Stimulated activated CD8-positive, alpha-beta memory T cell treated with anti-CD3 and anti-CD28 coated beads, Interleukin-7, amount 100 ng/mL, for 48 hours (primary cell): ENCODE data around the gene S1PR1.
"Not testable (repeated sequence)": the region's sequence is repeated elsewhere in the genome, so short reads cannot be mapped to it uniquely, and the experiment has no call there.

Source experiments
- DNase-seq, 2 donors: peaks; one replicate each; pipeline ENCODE4 v3.0.0-alpha.2; 2020; ENCODE audit warnings: low read depth in 1 of 2; ENCODE audit errors: extremely low read depth in 1 of 2

The S1PR1 gene

DNA sequence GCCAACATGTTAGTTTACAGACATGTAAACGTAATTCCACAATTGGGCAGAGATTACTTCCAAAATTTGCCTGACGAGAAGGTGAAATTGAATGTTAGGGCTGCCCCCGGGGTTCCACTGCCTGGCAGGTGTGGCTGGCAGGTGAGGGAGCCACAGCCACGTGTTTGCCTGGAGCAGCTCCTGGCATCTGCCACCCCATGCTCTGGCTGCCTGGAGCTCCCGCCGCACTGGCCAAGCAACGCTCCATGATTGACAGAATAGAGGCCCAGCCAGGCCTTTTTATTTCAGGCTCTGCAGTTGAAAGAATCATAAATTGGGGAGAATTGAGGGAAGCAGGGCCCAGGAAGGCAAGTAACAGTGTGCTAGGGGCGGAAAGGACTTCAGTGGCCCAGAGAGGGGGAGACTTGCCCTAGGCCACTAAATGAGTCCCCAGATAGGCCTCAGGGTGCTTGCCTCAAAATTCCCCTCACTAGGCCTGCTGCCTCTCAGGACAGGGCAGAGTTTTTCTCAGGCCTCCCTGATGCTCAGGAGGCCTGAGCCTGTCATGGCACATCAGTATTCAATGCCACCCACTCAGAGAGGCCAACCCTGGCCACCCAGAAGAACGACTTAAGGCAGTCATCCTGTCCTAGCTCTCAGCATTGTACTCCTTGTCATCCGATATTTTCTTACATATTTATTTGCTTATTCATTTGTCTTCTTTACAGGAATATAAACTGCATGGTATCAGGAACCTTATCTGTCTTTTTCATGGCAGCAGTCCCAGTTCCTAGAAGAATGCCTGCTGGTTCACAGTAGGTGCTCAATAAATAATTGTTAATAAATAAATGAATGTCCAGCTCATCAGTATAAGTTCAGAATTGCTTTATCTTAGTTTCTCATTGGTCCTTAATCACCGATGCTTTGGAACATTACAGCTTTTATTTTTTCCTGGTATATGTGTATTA, 16.6 kb upstream of the S1PR1 start:
- DNase-seq = no peak

DNA sequence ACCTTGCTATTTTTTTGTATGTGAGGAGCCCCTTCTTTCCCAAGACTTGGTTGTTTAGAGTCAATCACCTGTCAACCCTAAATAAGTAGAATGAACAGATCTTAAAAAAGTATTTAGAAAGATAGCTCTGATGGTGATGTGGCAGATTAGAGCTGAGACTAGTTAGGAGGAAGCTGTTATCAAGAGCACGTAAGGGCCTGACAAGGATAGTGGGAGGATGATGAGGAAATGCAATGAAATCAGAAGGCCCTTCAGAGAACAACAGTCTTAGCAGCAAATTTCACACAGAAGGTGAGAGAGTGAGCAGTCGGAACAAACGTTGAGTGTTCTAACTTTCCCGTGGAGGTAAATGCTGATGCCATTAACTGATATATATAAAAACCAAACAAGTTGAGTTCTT, 15.9 kb upstream of the S1PR1 start:
- no peak for DNase-seq

DNA sequence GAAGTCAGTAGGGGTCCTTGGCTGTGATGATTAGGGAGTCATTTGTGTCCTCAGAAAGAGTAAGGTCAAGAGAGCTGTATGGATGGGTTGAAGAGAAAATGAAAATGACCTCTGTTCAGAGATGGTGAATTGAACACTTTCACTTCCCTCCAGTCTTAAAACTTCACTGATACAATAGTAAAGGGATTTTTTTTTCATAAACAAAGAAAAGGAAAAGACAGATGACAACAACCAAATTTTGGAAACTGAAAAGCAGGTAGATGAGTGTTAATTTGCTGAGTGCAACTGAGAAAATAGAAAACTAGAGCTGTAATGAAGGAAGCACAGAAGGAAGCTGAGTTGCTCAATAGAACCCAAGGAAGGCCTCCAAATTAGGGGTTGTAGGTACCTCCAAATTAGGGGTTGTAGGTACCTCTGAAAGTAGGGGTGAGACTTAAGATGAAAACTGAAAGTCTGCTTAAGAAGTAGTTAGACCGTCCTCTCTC, 14.8 kb upstream of the S1PR1 start:
- DNase-seq = no peak

GRCh38 chr1:101227837-101228236, 9.0 kb upstream of the S1PR1 start:
- no peak for DNase-seq

GRCh38 chr1:101228424-101229134, 8.2 kb upstream of the S1PR1 start:
- no peak for DNase-seq

GRCh38 chr1:101232182-101232581, 4.6 kb upstream of the S1PR1 start:
- not testable (repeated sequence) for DNase-seq

GRCh38 chr1:101233495-101233894, 3.3 kb upstream of the S1PR1 start:
- no peak for DNase-seq

GRCh38 chr1:101235216-101235695, 1.6 kb upstream of the S1PR1 start:
- no peak for DNase-seq

DNA sequence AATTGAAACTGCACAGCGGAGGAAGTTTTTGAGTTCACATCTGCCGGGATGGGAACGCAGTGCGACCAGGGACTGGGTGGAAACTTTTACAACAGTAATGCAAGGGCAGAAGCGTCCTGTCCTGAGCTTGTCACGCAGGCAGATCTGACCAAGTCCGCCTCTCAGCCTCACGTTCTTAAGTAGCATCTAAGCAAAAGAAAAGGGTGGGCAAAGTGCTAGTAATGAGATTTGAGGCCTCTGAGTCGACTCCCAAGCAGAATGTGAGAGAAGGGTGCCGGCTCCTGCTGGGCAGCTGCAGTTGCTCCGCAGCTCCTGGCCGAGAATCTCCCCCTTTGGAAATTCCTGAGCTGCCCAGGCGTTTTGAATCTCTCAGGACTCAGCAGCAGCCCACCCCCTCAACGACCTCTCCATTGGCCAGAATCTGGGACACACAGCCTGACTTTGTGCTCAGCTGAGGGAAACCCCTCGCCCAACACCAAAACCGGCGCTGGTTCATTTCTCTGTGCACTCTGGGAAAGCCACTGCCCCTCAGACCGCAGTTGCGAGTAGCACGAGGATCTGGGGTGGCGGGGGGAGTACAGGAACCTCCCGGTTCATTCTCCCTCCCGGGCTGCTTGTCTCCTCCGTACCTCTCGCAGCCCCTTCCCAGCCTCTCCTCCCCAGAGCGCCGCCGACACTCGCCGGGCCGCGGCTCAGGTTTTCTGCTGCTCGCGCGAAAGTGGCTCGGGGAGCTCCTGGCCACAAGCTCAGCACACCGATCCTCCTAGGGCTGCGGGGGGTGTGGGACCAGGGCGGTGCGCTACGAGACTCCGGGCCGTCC, 913 bp upstream of the S1PR1 start:
- peak; percentile 53 to 80 for DNase-seq

GRCh38 chr1:101237229-101237837, 514 bp downstream of the S1PR1 start:
- DNase-seq = no peak

- peak; percentile 43 to 67 for DNase-seq
Observed at GRCh38 chr1:101238031-101238628, 1.3 kb downstream of the S1PR1 start.

- peak; percentile 79 to 90 for DNase-seq
Observed at GRCh38 chr1:101238681-101239094, 1.9 kb downstream of the S1PR1 start.

DNA sequence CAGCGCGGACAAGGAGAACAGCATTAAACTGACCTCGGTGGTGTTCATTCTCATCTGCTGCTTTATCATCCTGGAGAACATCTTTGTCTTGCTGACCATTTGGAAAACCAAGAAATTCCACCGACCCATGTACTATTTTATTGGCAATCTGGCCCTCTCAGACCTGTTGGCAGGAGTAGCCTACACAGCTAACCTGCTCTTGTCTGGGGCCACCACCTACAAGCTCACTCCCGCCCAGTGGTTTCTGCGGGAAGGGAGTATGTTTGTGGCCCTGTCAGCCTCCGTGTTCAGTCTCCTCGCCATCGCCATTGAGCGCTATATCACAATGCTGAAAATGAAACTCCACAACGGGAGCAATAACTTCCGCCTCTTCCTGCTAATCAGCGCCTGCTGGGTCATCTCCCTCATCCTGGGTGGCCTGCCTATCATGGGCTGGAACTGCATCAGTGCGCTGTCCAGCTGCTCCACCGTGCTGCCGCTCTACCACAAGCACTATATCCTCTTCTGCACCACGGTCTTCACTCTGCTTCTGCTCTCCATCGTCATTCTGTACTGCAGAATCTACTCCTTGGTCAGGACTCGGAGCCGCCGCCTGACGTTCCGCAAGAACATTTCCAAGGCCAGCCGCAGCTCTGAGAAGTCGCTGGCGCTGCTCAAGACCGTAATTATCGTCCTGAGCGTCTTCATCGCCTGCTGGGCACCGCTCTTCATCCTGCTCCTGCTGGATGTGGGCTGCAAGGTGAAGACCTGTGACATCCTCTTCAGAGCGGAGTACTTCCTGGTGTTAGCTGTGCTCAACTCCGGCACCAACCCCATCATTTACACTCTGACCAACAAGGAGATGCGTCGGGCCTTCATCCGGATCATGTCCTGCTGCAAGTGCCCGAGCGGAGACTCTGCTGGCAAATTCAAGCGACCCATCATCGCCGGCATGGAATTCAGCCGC, 2.5 kb downstream of the S1PR1 start:
- DNase-seq = peak in 1 of 2 donors; percentile 61

- no peak for DNase-seq
Observed at GRCh38 chr1:101240041-101240430, 3.2 kb downstream of the S1PR1 start.

- DNase-seq = no peak
Observed at GRCh38 chr1:101241485-101242225, 4.8 kb downstream of the S1PR1 start.

DNA sequence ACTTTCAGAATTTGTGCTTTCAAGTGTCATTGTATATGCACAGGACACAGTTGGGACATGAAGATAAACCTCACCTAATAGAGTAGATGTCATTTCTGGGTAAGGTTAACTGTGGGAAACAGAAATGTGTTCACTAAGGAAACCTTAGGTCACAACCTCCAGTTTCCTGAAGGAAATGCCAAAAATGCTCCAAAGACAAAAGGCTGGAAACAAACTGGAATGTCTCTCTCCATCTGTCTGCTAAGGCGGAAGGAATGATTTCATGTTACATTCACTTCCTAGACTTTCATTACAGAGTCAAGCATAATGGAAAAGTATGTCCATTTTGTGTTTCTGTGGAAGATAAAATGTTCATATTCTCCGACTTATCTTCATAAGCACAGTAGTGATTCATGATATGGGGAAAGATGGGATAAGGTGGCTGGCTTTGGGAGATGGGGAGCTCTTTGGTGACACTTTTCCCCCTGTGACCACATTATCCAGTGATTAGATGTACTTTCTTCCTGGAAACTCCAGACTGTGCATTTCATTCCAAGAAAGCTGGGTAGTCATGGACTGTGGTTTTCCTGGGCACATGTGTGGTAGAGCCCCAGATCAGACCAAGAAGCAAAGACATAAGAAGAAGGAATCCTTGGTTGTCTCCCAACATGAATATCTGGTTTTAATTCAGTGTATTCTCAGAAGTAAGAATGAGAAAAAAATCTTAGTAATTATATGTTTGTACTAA, 5.7 kb downstream of the S1PR1 start:
- DNase-seq = no peak

- DNase-seq = no peak
Observed at GRCh38 chr1:101243751-101244150, 6.9 kb downstream of the S1PR1 start.

- no peak for DNase-seq
Observed at GRCh38 chr1:101244842-101245241, 8.0 kb downstream of the S1PR1 start.
